A673 (cell line): ENCODE measurements around the gene EPHB3.

Experiments
- CTCF ChIP-seq: fragments of 300-800, 200-600 bp; sonication (generic); conservative IDR thresholded peaks from 2 replicates; pipeline ENCODE4 v1.5.1; 2017; ENCODE audit warnings: low read depth, mild to moderate bottlenecking, antibody characterized with exemption, low read length, moderate library complexity, mixed read lengths
- EZH2 ChIP-seq: fragments of 200-600 bp; sonication (generic); IDR thresholded peaks from 2 replicates; pipeline ENCODE4 v1.6.1; 2017; ENCODE audit warnings: borderline replicate concordance, low read depth, mild to moderate bottlenecking, mixed read lengths, antibody characterized with exemption, low read length; ENCODE audit not compliant: poor library complexity, severe bottlenecking

GRCh38 chr3:184586851-184587250, 25.3 kb downstream of the EPHB3 start:
- TF ChIP-seq CTCF = no peak
- TF ChIP-seq EZH2 = no peak
